Lung (tissue), 12 donors: Measurements from ENCODE around the gene PCDHA5. TPM values are rescaled to one million over a fixed set of nuclear protein-coding genes. Genes with fewer than 3 reads are reported as not detected.
"Not testable (repeated sequence)": the region's sequence is repeated elsewhere in the genome, so short reads cannot be mapped to it uniquely, and the experiment has no call there.

Experiments used
- ATAC-seq: fragments of 200-7000 bp; cut with Tn5 transposase; one replicate; pipeline ENCODE4 v1.9.1; 2020; ENCODE audit warnings: moderate number of reproducible peaks; ENCODE audit not compliant: insufficient read depth, low FRiP score
- DNase-seq, 3 donors: peaks; one replicate each; pipeline ENCODE4 v3.0.0-alpha.2; 2013 to 2017
- H3K27ac ChIP-seq, 2 donors: one replicate each; pipeline ENCODE4 v1.5.1; 2013; ENCODE audit warnings: mild to moderate bottlenecking in 2 of 2, moderate library complexity in 2 of 2, control low read depth in 1 of 2, inconsistent platforms in 1 of 2, low read depth in 1 of 2, low read length in 1 of 2
- H3K27me3 ChIP-seq, 3 donors: one replicate each; pipeline ENCODE4 v1.5.1; 2013; ENCODE audit warnings: low read length in 2 of 3; ENCODE audit not compliant: control insufficient read depth in 3 of 3, insufficient read depth in 3 of 3
- H3K36me3 ChIP-seq, 4 donors: one replicate each; pipeline ENCODE4 v1.5.1; 2013; ENCODE audit warnings: low read length in 4 of 4, mild to moderate bottlenecking in 1 of 4, moderate library complexity in 1 of 4; ENCODE audit not compliant: control insufficient read depth in 4 of 4, insufficient read depth in 4 of 4
- H3K4me1 ChIP-seq, 5 donors: one replicate each; pipeline ENCODE4 v1.5.1; 2013; ENCODE audit warnings: low read length in 5 of 5, mild to moderate bottlenecking in 2 of 5, moderate library complexity in 1 of 5; ENCODE audit not compliant: control insufficient read depth in 5 of 5, insufficient read depth in 5 of 5
- H3K4me3 ChIP-seq: one replicate; pipeline ENCODE4 v1.5.1; 2013; ENCODE audit warnings: mild to moderate bottlenecking, control low read depth, moderate library complexity
- H3K9ac ChIP-seq, 2 donors: one replicate each; pipeline ENCODE4 v1.5.1; 2013; ENCODE audit warnings: low read length in 2 of 2, control low read depth in 1 of 2; ENCODE audit not compliant: insufficient read depth in 1 of 2
- H3K9me3 ChIP-seq, 4 donors: one replicate each; pipeline ENCODE4 v1.5.1; 2013; ENCODE audit warnings: low read length in 3 of 4, mild to moderate bottlenecking in 1 of 4, moderate library complexity in 1 of 4; ENCODE audit not compliant: control insufficient read depth in 4 of 4, insufficient read depth in 3 of 4
- WGBS, 2 donors: extraction: QIAGEN DNeasy Blood & Tissue Kit; methylation state at CpG; one replicate each; pipeline ENCODE4 v1.1.7; 2013; 5-methylcytosine and 5-hydroxymethylcytosine counted together
- polyA plus RNA-seq, 2 donors: library from polyadenylated mRNA; stranded (reverse); fragments of 200-250 nt; gene quantifications; one replicate each; pipeline ENCODE4 v1.2.1, GENCODE V29; 2013
- total RNA-seq, 2 donors: library from RNA; depleted of rRNA in 1 of 2; stranded (reverse); fragments of >200 nt in 1 of 2; gene quantifications; one replicate each; pipeline ENCODE4 v1.2.1, GENCODE V29; 2014 to 2021
- TF ChIP-seq, protein P1 (sequence below): IDR thresholded peaks from 2 replicates; pipeline ENCODE4 v1.5.1; 2012; ENCODE audit warnings: mild to moderate bottlenecking; ENCODE audit errors: control extremely low read depth, extremely low read depth
- donor health status: control.
- donor health status: control.
- donor health status: Bipolar disorder and iron deficiency.
- donor health status: healthy.
- donor health status: DM: yes; HTN: yes; CAD: no.

Gene PCDHA5
- total and polyA plus RNA-seq, 4 donors, result 0.10 to 0.46 (median 0.34) TPM; not detected in 1

DNA sequence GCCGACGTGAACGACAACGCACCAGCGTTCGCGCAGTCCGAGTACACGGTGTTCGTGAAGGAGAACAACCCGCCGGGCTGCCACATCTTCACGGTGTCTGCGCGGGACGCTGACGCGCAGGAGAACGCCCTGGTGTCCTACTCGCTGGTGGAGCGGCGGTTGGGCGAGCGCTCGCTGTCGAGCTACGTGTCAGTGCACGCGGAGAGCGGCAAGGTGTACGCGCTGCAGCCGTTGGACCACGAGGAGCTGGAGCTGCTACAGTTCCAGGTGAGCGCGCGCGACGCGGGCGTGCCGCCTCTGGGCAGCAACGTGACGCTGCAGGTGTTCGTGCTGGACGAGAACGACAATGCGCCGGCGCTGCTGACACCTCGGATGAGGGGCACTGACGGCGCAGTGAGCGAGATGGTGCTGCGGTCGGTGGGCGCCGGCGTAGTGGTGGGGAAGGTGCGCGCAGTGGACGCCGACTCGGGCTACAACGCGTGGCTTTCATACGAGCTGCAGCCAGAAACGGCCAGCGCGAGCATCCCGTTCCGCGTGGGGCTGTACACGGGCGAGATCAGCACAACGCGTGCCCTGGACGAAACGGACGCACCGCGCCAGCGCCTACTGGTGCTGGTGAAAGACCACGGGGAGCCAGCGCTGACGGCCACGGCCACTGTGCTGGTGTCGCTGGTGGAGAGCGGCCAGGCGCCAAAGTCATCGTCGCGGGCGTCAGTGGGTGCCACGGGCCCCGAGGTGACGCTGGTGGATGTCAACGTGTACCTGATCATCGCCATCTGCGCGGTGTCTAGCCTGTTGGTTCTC lies 28.6 kb downstream of the PCDHA5 start:
- H3K9ac ChIP-seq, DNase-seq, ATAC-seq, H3K4me3 ChIP-seq, H3K27ac ChIP-seq, H3K36me3 ChIP-seq, H3K9me3 ChIP-seq, H3K27me3 ChIP-seq, H3K4me1 ChIP-seq: not testable (repeated sequence)
- 49% methylated on average over 59 of the region's 101 CpGs; no CpG with 5 or more reads in 1 of the 2 donors for WGBS, 2 donors

- Histone ChIP-seq H3K9me3 (peaks cover 0 to 6% (median 0%) of the 10 kb centered on the region in 4 donors), H3K36me3 (no peaks in the 10 kb centered on the region), H3K4me1 (no peaks in the 10 kb centered on the region), H3K27ac (no peak within 1 kb of the TSS), H3K9ac (no peak within 1 kb of the TSS), H3K27me3 (no peaks in the 10 kb centered on the region), H3K4me3 (no peak within 1 kb of the TSS)
- ATAC-seq (no peak), DNase-seq (peak in 2 of 3 donors; percentile 20 to 24)
- WGBS, 2 donors, result 27% methylated on average over 37 of the region's 44 CpGs; no CpG with 5 or more reads in 1 of the 2 donors
- TF ChIP-seq, protein P1, sequence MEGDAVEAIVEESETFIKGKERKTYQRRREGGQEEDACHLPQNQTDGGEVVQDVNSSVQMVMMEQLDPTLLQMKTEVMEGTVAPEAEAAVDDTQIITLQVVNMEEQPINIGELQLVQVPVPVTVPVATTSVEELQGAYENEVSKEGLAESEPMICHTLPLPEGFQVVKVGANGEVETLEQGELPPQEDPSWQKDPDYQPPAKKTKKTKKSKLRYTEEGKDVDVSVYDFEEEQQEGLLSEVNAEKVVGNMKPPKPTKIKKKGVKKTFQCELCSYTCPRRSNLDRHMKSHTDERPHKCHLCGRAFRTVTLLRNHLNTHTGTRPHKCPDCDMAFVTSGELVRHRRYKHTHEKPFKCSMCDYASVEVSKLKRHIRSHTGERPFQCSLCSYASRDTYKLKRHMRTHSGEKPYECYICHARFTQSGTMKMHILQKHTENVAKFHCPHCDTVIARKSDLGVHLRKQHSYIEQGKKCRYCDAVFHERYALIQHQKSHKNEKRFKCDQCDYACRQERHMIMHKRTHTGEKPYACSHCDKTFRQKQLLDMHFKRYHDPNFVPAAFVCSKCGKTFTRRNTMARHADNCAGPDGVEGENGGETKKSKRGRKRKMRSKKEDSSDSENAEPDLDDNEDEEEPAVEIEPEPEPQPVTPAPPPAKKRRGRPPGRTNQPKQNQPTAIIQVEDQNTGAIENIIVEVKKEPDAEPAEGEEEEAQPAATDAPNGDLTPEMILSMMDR, result no peak
Measured at GRCh38 chr5:140855772-140856674, 34.6 kb downstream of the PCDHA5 start, which contains the start of gene PCDHA10. Gene PCDHA10, plus strand, starts transcription at chr5:140855897. Its CDS starts 152 bp downstream, at chr5:140856049.

DNA sequence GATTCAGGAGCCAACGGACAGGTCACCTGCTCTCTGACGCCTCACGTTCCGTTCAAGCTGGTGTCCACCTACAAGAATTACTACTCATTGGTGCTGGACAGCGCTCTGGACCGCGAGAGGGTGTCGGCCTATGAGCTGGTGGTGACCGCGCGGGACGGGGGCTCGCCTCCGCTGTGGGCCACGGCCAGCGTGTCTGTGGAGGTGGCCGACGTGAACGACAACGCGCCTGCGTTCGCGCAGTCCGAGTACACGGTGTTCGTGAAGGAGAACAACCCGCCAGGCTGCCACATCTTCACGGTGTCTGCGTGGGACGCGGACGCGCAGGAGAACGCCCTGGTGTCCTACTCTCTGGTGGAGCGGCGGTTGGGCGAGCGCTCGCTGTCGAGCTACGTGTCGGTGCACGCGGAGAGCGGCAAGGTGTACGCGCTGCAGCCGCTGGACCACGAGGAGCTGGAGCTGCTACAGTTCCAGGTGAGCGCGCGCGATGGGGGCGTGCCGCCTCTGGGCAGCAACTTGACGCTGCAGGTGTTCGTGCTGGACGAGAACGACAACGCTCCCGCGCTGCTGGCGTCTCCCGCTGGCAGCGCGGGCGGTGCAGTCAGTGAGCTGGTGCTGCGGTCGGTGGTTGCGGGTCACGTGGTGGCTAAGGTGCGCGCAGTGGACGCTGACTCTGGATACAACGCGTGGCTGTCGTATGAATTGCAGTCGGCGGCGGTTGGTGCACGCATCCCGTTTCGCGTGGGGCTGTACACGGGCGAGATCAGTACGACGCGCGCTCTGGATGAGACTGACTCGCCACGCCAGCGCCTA lies 36.0 kb downstream of the PCDHA5 start:
- H3K4me1 ChIP-seq, result no peaks in the 10 kb centered on the region
- H3K27me3 ChIP-seq, result no peaks in the 10 kb centered on the region
- H3K4me3 ChIP-seq, result no peak overlapping the region
- no peaks in the 10 kb centered on the region for H3K36me3 ChIP-seq
- no peak overlapping the region for H3K9ac ChIP-seq
- ATAC-seq (no peak), DNase-seq (no peak)
- no peak overlapping the region for H3K27ac ChIP-seq
- WGBS, 2 donors, result 58% methylated on average over 68 of the region's 94 CpGs; no CpG with 5 or more reads in 1 of the 2 donors
- H3K9me3 ChIP-seq, result peaks cover 0 to 9% (median 4%) of the 10 kb centered on the region in 4 donors
- TF ChIP-seq, protein P1, result no peak
